Breast epithelium (tissue), 4 donors: ENCODE measurements around the gene STX12. TPM values are rescaled to one million over a fixed set of nuclear protein-coding genes. Genes with fewer than 3 reads are reported as not detected.
"Not testable (repeated sequence)": the region's sequence is repeated elsewhere in the genome, so short reads cannot be mapped to it uniquely, and the experiment has no call there.

Experiments used
- DNase-seq, 2 donors: peaks; one replicate each; pipeline ENCODE4 v3.0.0-alpha.2; 2019; ENCODE audit warnings: low spot score in 2 of 2
- H3K27ac ChIP-seq, 2 donors: fragments of 200-600 bp; sonication (generic) in 1 of 2; one replicate each; pipeline ENCODE4 v1.5.1; 2016 to 2019; ENCODE audit warnings: mild to moderate bottlenecking in 1 of 2
- H3K27me3 ChIP-seq, 2 donors: fragments of 200-600 bp; sonication (generic) in 1 of 2; one replicate each; pipeline versions ENCODE4 v1.5.1 to v1.6.0; 2017 to 2019; ENCODE audit warnings: control low read depth in 1 of 2, mild to moderate bottlenecking in 1 of 2
- H3K36me3 ChIP-seq: fragments of 200-600 bp; one replicate; pipeline ENCODE4 v1.5.1; 2019
- H3K4me1 ChIP-seq, 2 donors: fragments of 200-600 bp; sonication (generic); one replicate each; pipeline ENCODE4 v1.5.1; 2016 to 2019; ENCODE audit warnings: control low read depth in 1 of 2
- H3K4me3 ChIP-seq, 3 donors: fragments of 200-600 bp; sonication (generic); 1 replicate in 2 of 3; 2 replicates in 1 of 3; pipeline ENCODE4 v1.5.1; 2016 to 2019; ENCODE audit warnings: mild to moderate bottlenecking in 3 of 3, moderate library complexity in 2 of 3
- H3K9me3 ChIP-seq, 2 donors: fragments of 200-600 bp; sonication (generic) in 1 of 2; one replicate each; pipeline ENCODE4 v1.5.1; 2016 to 2019; ENCODE audit warnings: control low read depth in 1 of 2
- CTCF ChIP-seq, 3 donors: fragments of 450-650 bp; IDR thresholded peaks; one replicate each; pipeline ENCODE4 v1.5.1; 2016 to 2017; ENCODE audit warnings: antibody characterized with exemption in 3 of 3, mild to moderate bottlenecking in 3 of 3, moderate library complexity in 3 of 3
- POLR2A ChIP-seq: fragments of 450-650 bp; IDR thresholded peaks from one replicate; pipeline ENCODE4 v1.6.1; 2016; ENCODE audit warnings: antibody characterized with exemption, mild to moderate bottlenecking, moderate library complexity
- POLR2AphosphoS5 ChIP-seq, 3 donors: sonication (generic); formaldehyde crosslinking; IDR thresholded peaks; one replicate each; pipeline ENCODE4 v1.6.1; 2017; ENCODE audit warnings: antibody characterized with exemption in 3 of 3
- intact Hi-C: fragments of 100-400 bp; cut with DNase I; formaldehyde crosslinking; loops from one replicate; pipeline ENCODE4 v1.15.1; 2023; ENCODE audit warnings: low total_unique reads
- total RNA-seq, 3 donors: library from RNA; depleted of rRNA; stranded (reverse); fragments of >200 nt; gene quantifications; one replicate each; pipeline ENCODE4 v1.1.0, GENCODE V29; 2016

Gene STX12
- total RNA-seq, 3 donors from 2014 or later = 62.3 to 165 (median 80.8) TPM

- TF ChIP-seq POLR2AphosphoS5 (IDR thresholded peaks at IDR 0.05) (no peak), CTCF (IDR thresholded peaks at IDR 0.05) (no peak), POLR2A (no peak)
- Histone ChIP-seq H3K4me3 (no peak overlapping the region), H3K36me3 (no peaks in the 10 kb centered on the region), H3K4me1 (no peaks in the 10 kb centered on the region), H3K9me3 (no peaks in the 10 kb centered on the region), H3K27ac (peak overlapping the region in 1 of 2 donors; percentile 77), H3K27me3 (no peaks in the 10 kb centered on the region)
- intact Hi-C loops = loop anchor here (5.0 kb wide), 1 partner anchor 254 kb away; no protein-coding TSS in a partner anchor
- no peak for DNase-seq
Observed at GRCh38 chr1:27787895-27788294, 14.9 kb downstream of the STX12 start.

- no peak for DNase-seq
- peak overlapping the region; percentile 77 to 81 for H3K27ac ChIP-seq
Observed at GRCh38 chr1:27789540-27790041, 16.6 kb downstream of the STX12 start.

GRCh38 chr1:27790270-27790669 lies 17.3 kb downstream of the STX12 start:
- peak overlapping the region; percentile 77 to 81 for H3K27ac ChIP-seq
- DNase-seq, intact Hi-C loops, H3K27me3 ChIP-seq, H3K4me1 ChIP-seq, H3K9me3 ChIP-seq, H3K36me3 ChIP-seq, H3K4me3 ChIP-seq: not testable (repeated sequence)

More at GRCh38 chr1:27789540-27790041, 16.6 kb downstream of the STX12 start:
- H3K4me3 ChIP-seq = no peak overlapping the region
- intact Hi-C loops = loop anchor here (5.0 kb wide), 1 partner anchor 253 kb away; no protein-coding TSS in a partner anchor
- TF ChIP-seq CTCF (IDR thresholded peaks at IDR 0.05) = no peak
- no peak for TF ChIP-seq POLR2A
- TF ChIP-seq POLR2AphosphoS5 (IDR thresholded peaks at IDR 0.05) = peak in 1 of 3 donors; percentile 35
- peaks cover 4% of the 10 kb centered on the region for H3K36me3 ChIP-seq
- no peaks in the 10 kb centered on the region for H3K4me1 ChIP-seq
- H3K27me3 ChIP-seq = no peaks in the 10 kb centered on the region
- no peaks in the 10 kb centered on the region for H3K9me3 ChIP-seq

GRCh38 chr1:27795601-27796000 lies 22.6 kb downstream of the STX12 start:
- peaks cover 4% of the 10 kb centered on the region for H3K36me3 ChIP-seq
- DNase-seq = no peak
- no peak for TF ChIP-seq POLR2A
- TF ChIP-seq POLR2AphosphoS5 (IDR thresholded peaks at IDR 0.05) = no peak
- TF ChIP-seq CTCF (IDR thresholded peaks at IDR 0.05) = no peak
- no peaks in the 10 kb centered on the region for H3K27me3 ChIP-seq
- H3K9me3 ChIP-seq = no peaks in the 10 kb centered on the region
- intact Hi-C loops = no loop called here
- H3K4me1 ChIP-seq = no peaks in the 10 kb centered on the region
- no peak overlapping the region for H3K4me3 ChIP-seq
- H3K27ac ChIP-seq = no peak overlapping the region

GRCh38 chr1:27804791-27805190 lies 31.8 kb downstream of the STX12 start:
- H3K4me1 ChIP-seq = no peaks in the 10 kb centered on the region
- H3K27ac ChIP-seq = no peak overlapping the region
- no peaks in the 10 kb centered on the region for H3K9me3 ChIP-seq
- intact Hi-C loops = no loop called here
- TF ChIP-seq POLR2AphosphoS5 (IDR thresholded peaks at IDR 0.05) (no peak), POLR2A (no peak), CTCF (IDR thresholded peaks at IDR 0.05) (no peak)
- DNase-seq = no peak
- no peak overlapping the region for H3K4me3 ChIP-seq
- peaks cover 5% of the 10 kb centered on the region for H3K36me3 ChIP-seq
- H3K27me3 ChIP-seq = no peaks in the 10 kb centered on the region

GRCh38 chr1:27806758-27807157 lies 33.7 kb downstream of the STX12 start:
- H3K4me3 ChIP-seq = no peak overlapping the region
- peaks cover 5% of the 10 kb centered on the region for H3K36me3 ChIP-seq
- no peaks in the 10 kb centered on the region for H3K4me1 ChIP-seq
- intact Hi-C loops = no loop called here
- no peak overlapping the region for H3K27ac ChIP-seq
- TF ChIP-seq POLR2AphosphoS5 (IDR thresholded peaks at IDR 0.05) = no peak
- TF ChIP-seq CTCF (IDR thresholded peaks at IDR 0.05) = no peak
- TF ChIP-seq POLR2A = no peak
- no peaks in the 10 kb centered on the region for H3K9me3 ChIP-seq
- H3K27me3 ChIP-seq = no peaks in the 10 kb centered on the region
- no peak for DNase-seq
